GM23338 (cell line): ENCODE measurements around the gene C20orf141. TPM values are rescaled to one million over a fixed set of nuclear protein-coding genes. Genes with fewer than 3 reads are reported as not detected.

ENCODE experiments used
- ATAC-seq: fragments of 200-7000 bp; cut with Tn5 transposase; 3 replicates; pipeline ENCODE4 v1.9.1; 2020
- DNase-seq: peaks from one replicate; pipeline ENCODE4 v3.0.0-alpha.2; 2015; ENCODE audit warnings: low spot score
- H2AFZ ChIP-seq: fragments of 200-600 bp; sonication (generic); 2 replicates; pipeline ENCODE4 v1.8.0; 2016; ENCODE audit warnings: antibody characterized with exemption, mild to moderate bottlenecking, moderate library complexity
- H3F3A ChIP-seq: fragments of 200-600 bp; sonication (generic); replicated peaks from 2 replicates; pipeline ENCODE4 v1.8.0; 2017; ENCODE audit warnings: antibody characterized with exemption, mixed run types, low read depth
- H3K27ac ChIP-seq: fragments of 200-600 bp; sonication (generic); 2 replicates; pipeline ENCODE4 v1.6.1; 2016; ENCODE audit warnings: low read depth
- H3K27me3 ChIP-seq: fragments of 200-600 bp; sonication (generic); 2 replicates; pipeline ENCODE4 v1.8.0; 2016; ENCODE audit warnings: mild to moderate bottlenecking, mixed run types, moderate library complexity; ENCODE audit not compliant: insufficient read depth
- H3K36me3 ChIP-seq: fragments of 200-600 bp; sonication (generic); 2 replicates; pipeline ENCODE4 v1.8.0; 2016; ENCODE audit warnings: mild to moderate bottlenecking; ENCODE audit not compliant: insufficient read depth
- H3K4me1 ChIP-seq: fragments of 200-600 bp; sonication (generic); 2 replicates; pipeline ENCODE4 v1.8.0; 2016; ENCODE audit warnings: mild to moderate bottlenecking, moderate library complexity; ENCODE audit not compliant: insufficient read depth
- H3K4me2 ChIP-seq: fragments of 200-600 bp; sonication (generic); 2 replicates; pipeline ENCODE4 v1.7.1; 2017; ENCODE audit warnings: mixed run types
- H3K4me3 ChIP-seq: fragments of 200-600 bp; sonication (generic); 2 replicates; pipeline ENCODE4 v1.6.1; 2016; ENCODE audit warnings: mixed run types
- H3K79me2 ChIP-seq: fragments of 200-600 bp; sonication (generic); replicated peaks from 2 replicates; pipeline ENCODE4 v1.8.0; 2017; ENCODE audit warnings: mild to moderate bottlenecking; ENCODE audit not compliant: insufficient read depth
- H3K9me2 ChIP-seq: fragments of 200-600 bp; sonication (generic); 2 replicates; pipeline ENCODE4 v1.8.0; 2017; ENCODE audit not compliant: insufficient read depth
- H4K20me1 ChIP-seq: fragments of 200-600 bp; sonication (generic); replicated peaks from 2 replicates; pipeline ENCODE4 v1.8.0; 2017; ENCODE audit warnings: mild to moderate bottlenecking; ENCODE audit not compliant: insufficient read depth
- H3K27ac Mint-ChIP-seq: 2 replicates; pipeline ENCODE4 v1.8.0; 2020; ENCODE audit warnings: inconsistent platforms, mild to moderate bottlenecking, moderate library complexity, mixed read lengths
- H3K27me3 Mint-ChIP-seq: 3 replicates; pipeline ENCODE4 v1.8.0; 2022; ENCODE audit warnings: low read depth, mild to moderate bottlenecking, moderate library complexity, mixed read lengths, inconsistent platforms; ENCODE audit not compliant: insufficient read depth, poor library complexity
- H3K36me3 Mint-ChIP-seq: 3 replicates; pipeline ENCODE4 v1.8.0; 2021; ENCODE audit warnings: low read depth, mild to moderate bottlenecking, inconsistent platforms, moderate library complexity, mixed read lengths
- H3K4me1 Mint-ChIP-seq: 3 replicates; pipeline ENCODE4 v1.8.0; 2020; ENCODE audit warnings: mild to moderate bottlenecking, inconsistent platforms, mixed read lengths
- H3K4me3 Mint-ChIP-seq: 3 replicates; pipeline ENCODE4 v1.8.0; 2021; ENCODE audit warnings: moderate library complexity, mild to moderate bottlenecking, inconsistent platforms, mixed read lengths
- H3K9me3 Mint-ChIP-seq: 3 replicates; pipeline ENCODE4 v1.8.0; 2020; ENCODE audit warnings: moderate library complexity, mild to moderate bottlenecking, inconsistent platforms, mixed read lengths
- CREB1 ChIP-seq: fragments of 250-450 bp; sonication (Bioruptor Pico); IDR thresholded peaks from 2 replicates; pipeline ENCODE4 v1.5.0; 2020; ENCODE audit warnings: low read depth, mild to moderate bottlenecking, moderate library complexity
- EZH2 ChIP-seq: fragments of 200-600 bp; sonication (generic); IDR thresholded peaks from one replicate; pipeline ENCODE4 v1.8.0; 2017; ENCODE audit warnings: antibody characterized with exemption, mild to moderate bottlenecking, low read depth; ENCODE audit not compliant: unreplicated experiment
- EZH2phosphoT487 ChIP-seq: fragments of 200-600 bp; sonication (generic); IDR thresholded peaks from one replicate; pipeline ENCODE4 v1.8.1; 2018; ENCODE audit warnings: antibody characterized with exemption; ENCODE audit not compliant: unreplicated experiment
- JUNB ChIP-seq: IDR thresholded peaks from one replicate; pipeline ENCODE4 v1.6.1; 2016; ENCODE audit warnings: antibody characterized with exemption; ENCODE audit not compliant: unreplicated experiment
- NANOG ChIP-seq: IDR thresholded peaks from 2 replicates; pipeline ENCODE4 v1.6.1; 2016; ENCODE audit warnings: antibody characterized with exemption, borderline replicate concordance
- POLR2AphosphoS5 ChIP-seq: IDR thresholded peaks from 2 replicates; pipeline ENCODE4 v1.6.1; 2016; ENCODE audit warnings: antibody characterized with exemption, low read depth
- STAT1 ChIP-seq: IDR thresholded peaks from one replicate; pipeline ENCODE4 v1.6.1; 2016; ENCODE audit warnings: antibody characterized with exemption; ENCODE audit not compliant: unreplicated experiment
- ZNF114 ChIP-seq: fragments of 250-450 bp; sonication (Bioruptor Pico); IDR thresholded peaks from 2 replicates; pipeline ENCODE4 v1.5.0; 2020; ENCODE audit warnings: mild to moderate bottlenecking, moderate library complexity
- ZNF331 ChIP-seq: fragments of 250-450 bp; sonication (Bioruptor Pico); IDR thresholded peaks from 2 replicates; pipeline ENCODE4 v1.5.0; 2020; ENCODE audit warnings: low read depth, mild to moderate bottlenecking, moderate library complexity
- polyA plus RNA-seq: library from polyadenylated mRNA; unstranded; fragments of >200 nt; fragmentation: Nextera tagmentation; extraction: Ambion mirVana; gene quantifications from 2 replicates; pipeline ENCODE4 v1.2.1, GENCODE V29; 2016
- total RNA-seq: library from RNA; depleted of rRNA; stranded (reverse); fragments of >200 nt; shearing (Covaris generic); gene quantifications from 2 replicates; pipeline ENCODE4 v1.2.3, GENCODE V29; 2014
- TF ChIP-seq, protein P1 (sequence below): IDR thresholded peaks from 2 replicates; pipeline ENCODE4 v1.6.1; 2016; ENCODE audit warnings: antibody characterized with exemption
- TF ChIP-seq, protein P2 (sequence below), 2 experiments: fragments of 200-600 bp in 1 of 2; sonication (generic) in 1 of 2; conservative IDR thresholded peaks; 2 replicates each; pipeline versions ENCODE4 v1.5.1 to v1.6.1; 2016 to 2017; ENCODE audit warnings: antibody characterized with exemption in 2 of 2, low read depth in 2 of 2, mild to moderate bottlenecking in 2 of 2, moderate library complexity in 1 of 2
- TF ChIP-seq, protein P3 (sequence below): fragments of 250-450 bp; sonication (Bioruptor Pico); IDR thresholded peaks from 2 replicates; pipeline ENCODE4 v1.5.0; 2020; ENCODE audit warnings: mild to moderate bottlenecking, moderate library complexity
- TF ChIP-seq, protein P4 (sequence below): IDR thresholded peaks from one replicate; pipeline ENCODE4 v1.6.1; 2018; ENCODE audit warnings: antibody characterized with exemption; ENCODE audit not compliant: unreplicated experiment

Gene C20orf141
- total and polyA plus RNA-seq, 2 experiments from 2014 or later: not detected

DNA sequence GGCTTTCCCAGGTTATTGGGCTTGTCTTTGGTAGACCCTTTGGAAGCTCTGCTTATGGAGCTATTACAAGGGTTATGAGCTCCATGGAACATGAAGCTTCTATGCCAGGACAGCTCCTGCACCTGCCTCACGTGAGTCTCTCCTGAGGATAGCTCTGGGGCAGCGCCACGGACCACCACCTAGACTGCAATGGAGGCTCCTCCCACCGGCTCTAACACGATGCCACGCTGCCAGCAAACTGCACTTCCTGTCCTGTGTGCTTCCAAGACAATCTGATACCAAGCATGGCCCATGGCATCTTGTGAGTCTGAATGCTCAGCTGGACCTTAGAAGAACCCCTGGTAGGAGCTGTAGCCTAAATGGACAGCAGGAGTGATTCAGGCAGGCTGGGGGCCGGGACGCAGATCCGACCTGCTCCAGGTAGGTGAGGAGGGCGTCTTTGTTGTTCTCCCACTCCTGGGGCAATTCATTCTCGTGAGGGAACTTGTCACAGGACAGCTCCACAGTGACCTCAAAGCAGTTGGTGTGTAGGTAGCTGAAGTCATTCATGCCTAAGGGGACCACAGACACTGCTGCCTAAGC, 19.8 kb upstream of the C20orf141 start:
- Mint-ChIP-seq H3K27me3 (peaks cover 8% of the 10 kb centered on the region), H3K4me1 (peaks cover 13% of the 10 kb centered on the region), H3K36me3 (peaks cover 33% of the 10 kb centered on the region), H3K27ac (no peak overlapping the region), H3K9me3 (no peaks in the 10 kb centered on the region), H3K4me3 (no peak overlapping the region)
- H3K79me2 ChIP-seq: no peaks in the 10 kb centered on the region
- DNase-seq (no peak), ATAC-seq (no peak)
- H2AFZ ChIP-seq: no peak overlapping the region
- H3K4me3 ChIP-seq: no peak overlapping the region
- H3K4me2 ChIP-seq: no peak overlapping the region
- H3K9me2 ChIP-seq: no peaks in the 10 kb centered on the region
- no peak for TF ChIP-seq ZNF114
- TF ChIP-seq, protein P1, sequence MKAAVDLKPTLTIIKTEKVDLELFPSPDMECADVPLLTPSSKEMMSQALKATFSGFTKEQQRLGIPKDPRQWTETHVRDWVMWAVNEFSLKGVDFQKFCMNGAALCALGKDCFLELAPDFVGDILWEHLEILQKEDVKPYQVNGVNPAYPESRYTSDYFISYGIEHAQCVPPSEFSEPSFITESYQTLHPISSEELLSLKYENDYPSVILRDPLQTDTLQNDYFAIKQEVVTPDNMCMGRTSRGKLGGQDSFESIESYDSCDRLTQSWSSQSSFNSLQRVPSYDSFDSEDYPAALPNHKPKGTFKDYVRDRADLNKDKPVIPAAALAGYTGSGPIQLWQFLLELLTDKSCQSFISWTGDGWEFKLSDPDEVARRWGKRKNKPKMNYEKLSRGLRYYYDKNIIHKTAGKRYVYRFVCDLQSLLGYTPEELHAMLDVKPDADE: no peak
- TF ChIP-seq POLR2AphosphoS5: no peak
- no peak for TF ChIP-seq EZH2
- TF ChIP-seq JUNB: no peak
- TF ChIP-seq CREB1 (CRISPR knock-in tag): no peak
- no peak for TF ChIP-seq STAT1
- TF ChIP-seq NANOG: no peak
- TF ChIP-seq EZH2phosphoT487: no peak
- TF ChIP-seq ZNF331 (CRISPR knock-in tag): no peak
- TF ChIP-seq, protein P2, sequence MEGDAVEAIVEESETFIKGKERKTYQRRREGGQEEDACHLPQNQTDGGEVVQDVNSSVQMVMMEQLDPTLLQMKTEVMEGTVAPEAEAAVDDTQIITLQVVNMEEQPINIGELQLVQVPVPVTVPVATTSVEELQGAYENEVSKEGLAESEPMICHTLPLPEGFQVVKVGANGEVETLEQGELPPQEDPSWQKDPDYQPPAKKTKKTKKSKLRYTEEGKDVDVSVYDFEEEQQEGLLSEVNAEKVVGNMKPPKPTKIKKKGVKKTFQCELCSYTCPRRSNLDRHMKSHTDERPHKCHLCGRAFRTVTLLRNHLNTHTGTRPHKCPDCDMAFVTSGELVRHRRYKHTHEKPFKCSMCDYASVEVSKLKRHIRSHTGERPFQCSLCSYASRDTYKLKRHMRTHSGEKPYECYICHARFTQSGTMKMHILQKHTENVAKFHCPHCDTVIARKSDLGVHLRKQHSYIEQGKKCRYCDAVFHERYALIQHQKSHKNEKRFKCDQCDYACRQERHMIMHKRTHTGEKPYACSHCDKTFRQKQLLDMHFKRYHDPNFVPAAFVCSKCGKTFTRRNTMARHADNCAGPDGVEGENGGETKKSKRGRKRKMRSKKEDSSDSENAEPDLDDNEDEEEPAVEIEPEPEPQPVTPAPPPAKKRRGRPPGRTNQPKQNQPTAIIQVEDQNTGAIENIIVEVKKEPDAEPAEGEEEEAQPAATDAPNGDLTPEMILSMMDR (conservative IDR thresholded peaks at IDR 0.05; ENCODE audit: low read depth in 2 of 2): no peak
- TF ChIP-seq, protein P3, sequence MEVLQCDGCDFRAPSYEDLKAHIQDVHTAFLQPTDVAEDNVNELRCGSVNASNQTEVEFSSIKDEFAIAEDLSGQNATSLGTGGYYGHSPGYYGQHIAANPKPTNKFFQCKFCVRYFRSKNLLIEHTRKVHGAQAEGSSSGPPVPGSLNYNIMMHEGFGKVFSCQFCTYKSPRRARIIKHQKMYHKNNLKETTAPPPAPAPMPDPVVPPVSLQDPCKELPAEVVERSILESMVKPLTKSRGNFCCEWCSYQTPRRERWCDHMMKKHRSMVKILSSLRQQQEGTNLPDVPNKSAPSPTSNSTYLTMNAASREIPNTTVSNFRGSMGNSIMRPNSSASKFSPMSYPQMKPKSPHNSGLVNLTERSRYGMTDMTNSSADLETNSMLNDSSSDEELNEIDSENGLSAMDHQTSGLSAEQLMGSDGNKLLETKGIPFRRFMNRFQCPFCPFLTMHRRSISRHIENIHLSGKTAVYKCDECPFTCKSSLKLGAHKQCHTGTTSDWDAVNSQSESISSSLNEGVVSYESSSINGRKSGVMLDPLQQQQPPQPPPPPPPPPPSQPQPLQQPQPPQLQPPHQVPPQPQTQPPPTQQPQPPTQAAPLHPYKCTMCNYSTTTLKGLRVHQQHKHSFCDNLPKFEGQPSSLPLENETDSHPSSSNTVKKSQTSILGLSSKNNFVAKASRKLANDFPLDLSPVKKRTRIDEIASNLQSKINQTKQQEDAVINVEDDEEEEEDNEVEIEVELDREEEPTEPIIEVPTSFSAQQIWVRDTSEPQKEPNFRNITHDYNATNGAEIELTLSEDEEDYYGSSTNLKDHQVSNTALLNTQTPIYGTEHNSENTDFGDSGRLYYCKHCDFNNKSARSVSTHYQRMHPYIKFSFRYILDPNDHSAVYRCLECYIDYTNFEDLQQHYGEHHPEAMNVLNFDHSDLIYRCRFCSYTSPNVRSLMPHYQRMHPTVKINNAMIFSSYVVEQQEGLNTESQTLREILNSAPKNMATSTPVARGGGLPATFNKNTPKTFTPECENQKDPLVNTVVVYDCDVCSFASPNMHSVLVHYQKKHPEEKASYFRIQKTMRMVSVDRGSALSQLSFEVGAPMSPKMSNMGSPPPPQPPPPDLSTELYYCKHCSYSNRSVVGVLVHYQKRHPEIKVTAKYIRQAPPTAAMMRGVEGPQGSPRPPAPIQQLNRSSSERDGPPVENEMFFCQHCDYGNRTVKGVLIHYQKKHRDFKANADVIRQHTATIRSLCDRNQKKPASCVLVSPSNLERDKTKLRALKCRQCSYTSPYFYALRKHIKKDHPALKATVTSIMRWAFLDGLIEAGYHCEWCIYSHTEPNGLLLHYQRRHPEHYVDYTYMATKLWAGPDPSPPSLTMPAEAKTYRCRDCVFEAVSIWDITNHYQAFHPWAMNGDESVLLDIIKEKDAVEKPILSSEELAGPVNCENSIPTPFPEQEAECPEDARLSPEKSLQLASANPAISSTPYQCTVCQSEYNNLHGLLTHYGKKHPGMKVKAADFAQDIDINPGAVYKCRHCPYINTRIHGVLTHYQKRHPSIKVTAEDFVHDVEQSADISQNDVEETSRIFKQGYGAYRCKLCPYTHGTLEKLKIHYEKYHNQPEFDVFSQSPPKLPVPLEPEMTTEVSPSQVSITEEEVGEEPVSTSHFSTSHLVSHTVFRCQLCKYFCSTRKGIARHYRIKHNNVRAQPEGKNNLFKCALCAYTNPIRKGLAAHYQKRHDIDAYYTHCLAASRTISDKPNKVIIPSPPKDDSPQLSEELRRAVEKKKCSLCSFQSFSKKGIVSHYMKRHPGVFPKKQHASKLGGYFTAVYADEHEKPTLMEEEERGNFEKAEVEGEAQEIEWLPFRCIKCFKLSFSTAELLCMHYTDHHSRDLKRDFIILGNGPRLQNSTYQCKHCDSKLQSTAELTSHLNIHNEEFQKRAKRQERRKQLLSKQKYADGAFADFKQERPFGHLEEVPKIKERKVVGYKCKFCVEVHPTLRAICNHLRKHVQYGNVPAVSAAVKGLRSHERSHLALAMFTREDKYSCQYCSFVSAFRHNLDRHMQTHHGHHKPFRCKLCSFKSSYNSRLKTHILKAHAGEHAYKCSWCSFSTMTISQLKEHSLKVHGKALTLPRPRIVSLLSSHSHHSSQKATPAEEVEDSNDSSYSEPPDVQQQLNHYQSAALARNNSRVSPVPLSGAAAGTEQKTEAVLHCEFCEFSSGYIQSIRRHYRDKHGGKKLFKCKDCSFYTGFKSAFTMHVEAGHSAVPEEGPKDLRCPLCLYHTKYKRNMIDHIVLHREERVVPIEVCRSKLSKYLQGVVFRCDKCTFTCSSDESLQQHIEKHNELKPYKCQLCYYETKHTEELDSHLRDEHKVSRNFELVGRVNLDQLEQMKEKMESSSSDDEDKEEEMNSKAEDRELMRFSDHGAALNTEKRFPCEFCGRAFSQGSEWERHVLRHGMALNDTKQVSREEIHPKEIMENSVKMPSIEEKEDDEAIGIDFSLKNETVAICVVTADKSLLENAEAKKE (CRISPR knock-in tag): no peak
- TF ChIP-seq, protein P4, sequence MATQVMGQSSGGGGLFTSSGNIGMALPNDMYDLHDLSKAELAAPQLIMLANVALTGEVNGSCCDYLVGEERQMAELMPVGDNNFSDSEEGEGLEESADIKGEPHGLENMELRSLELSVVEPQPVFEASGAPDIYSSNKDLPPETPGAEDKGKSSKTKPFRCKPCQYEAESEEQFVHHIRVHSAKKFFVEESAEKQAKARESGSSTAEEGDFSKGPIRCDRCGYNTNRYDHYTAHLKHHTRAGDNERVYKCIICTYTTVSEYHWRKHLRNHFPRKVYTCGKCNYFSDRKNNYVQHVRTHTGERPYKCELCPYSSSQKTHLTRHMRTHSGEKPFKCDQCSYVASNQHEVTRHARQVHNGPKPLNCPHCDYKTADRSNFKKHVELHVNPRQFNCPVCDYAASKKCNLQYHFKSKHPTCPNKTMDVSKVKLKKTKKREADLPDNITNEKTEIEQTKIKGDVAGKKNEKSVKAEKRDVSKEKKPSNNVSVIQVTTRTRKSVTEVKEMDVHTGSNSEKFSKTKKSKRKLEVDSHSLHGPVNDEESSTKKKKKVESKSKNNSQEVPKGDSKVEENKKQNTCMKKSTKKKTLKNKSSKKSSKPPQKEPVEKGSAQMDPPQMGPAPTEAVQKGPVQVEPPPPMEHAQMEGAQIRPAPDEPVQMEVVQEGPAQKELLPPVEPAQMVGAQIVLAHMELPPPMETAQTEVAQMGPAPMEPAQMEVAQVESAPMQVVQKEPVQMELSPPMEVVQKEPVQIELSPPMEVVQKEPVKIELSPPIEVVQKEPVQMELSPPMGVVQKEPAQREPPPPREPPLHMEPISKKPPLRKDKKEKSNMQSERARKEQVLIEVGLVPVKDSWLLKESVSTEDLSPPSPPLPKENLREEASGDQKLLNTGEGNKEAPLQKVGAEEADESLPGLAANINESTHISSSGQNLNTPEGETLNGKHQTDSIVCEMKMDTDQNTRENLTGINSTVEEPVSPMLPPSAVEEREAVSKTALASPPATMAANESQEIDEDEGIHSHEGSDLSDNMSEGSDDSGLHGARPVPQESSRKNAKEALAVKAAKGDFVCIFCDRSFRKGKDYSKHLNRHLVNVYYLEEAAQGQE: no peak
- H3K27me3 ChIP-seq: peaks cover 12% of the 10 kb centered on the region
- peaks cover 8% of the 10 kb centered on the region; the same call in 1 of the 2 replicates for H4K20me1 ChIP-seq
- H3K36me3 ChIP-seq: no peaks in the 10 kb centered on the region
- H3K4me1 ChIP-seq: peaks cover 10% of the 10 kb centered on the region; the same call in 1 of the 2 replicates
- H3F3A ChIP-seq: no peaks in the 10 kb centered on the region
- no peak overlapping the region for H3K27ac ChIP-seq
